Measurements from ENCODE around the gene WFDC8.

Gene WFDC8

GRCh38 chr20:45523821-45524220, 55.3 kb downstream of the WFDC8 start:
- no peak overlapping the region for H3K4me3 ChIP-seq (IDR thresholded peaks at IDR 0.05; ENCODE audit: insufficient read depth, low read depth, low read length)
- no peak overlapping the region for H3K4me2 ChIP-seq
- no peaks in the 10 kb centered on the region for H3K79me2 ChIP-seq (ENCODE audit: insufficient read depth, low read depth)
- no peak for TF ChIP-seq CTCF (conservative IDR thresholded peaks at IDR 0.05; ENCODE audit: low read depth, low read length)
- no peaks in the 10 kb centered on the region for H3K27me3 ChIP-seq (ENCODE audit: insufficient read depth, low read depth)
- H3K9ac ChIP-seq, result no peak overlapping the region
- no peaks in the 10 kb centered on the region for H3K4me1 ChIP-seq (ENCODE audit: low read depth, poor library complexity, severe bottlenecking)
- no peaks in the 10 kb centered on the region for H3K36me3 ChIP-seq (ENCODE audit: insufficient read depth)
- no peak overlapping the region for H2AFZ ChIP-seq (ENCODE audit: low read depth)
- H4K20me1 ChIP-seq (ENCODE audit: insufficient read depth), result no peaks in the 10 kb centered on the region
- no peak overlapping the region for H3K27ac ChIP-seq

GRCh38 chr20:45518282-45518681, 60.8 kb downstream of the WFDC8 start:
- no peak overlapping the region for H3K4me3 ChIP-seq (IDR thresholded peaks at IDR 0.05; ENCODE audit: insufficient read depth, low read depth, low read length)
- no peaks in the 10 kb centered on the region for H3K36me3 ChIP-seq (ENCODE audit: insufficient read depth)
- no peaks in the 10 kb centered on the region for H3K79me2 ChIP-seq (ENCODE audit: insufficient read depth, low read depth)
- H3K4me2 ChIP-seq, result no peak overlapping the region
- H4K20me1 ChIP-seq (ENCODE audit: insufficient read depth), result no peaks in the 10 kb centered on the region
- no peak overlapping the region for H2AFZ ChIP-seq (ENCODE audit: low read depth)
- H3K27ac ChIP-seq, result no peak overlapping the region
- no peaks in the 10 kb centered on the region for H3K27me3 ChIP-seq (ENCODE audit: insufficient read depth, low read depth)
- no peaks in the 10 kb centered on the region for H3K4me1 ChIP-seq (ENCODE audit: low read depth, poor library complexity, severe bottlenecking)
- TF ChIP-seq CTCF (conservative IDR thresholded peaks at IDR 0.05; ENCODE audit: low read depth, low read length), result no peak
- H3K9ac ChIP-seq, result no peak overlapping the region

GRCh38 chr20:45515147-45515913, 63.8 kb downstream of the WFDC8 start, which contains the start of gene SPINT3:
TSS of gene SPINT3 (minus strand) at chr20:45515622. CDS start at chr20:45515608, 14 bp downstream.
- H3K36me3 ChIP-seq (ENCODE audit: insufficient read depth), result no peaks in the 10 kb centered on the region
- no peak for TF ChIP-seq CTCF (conservative IDR thresholded peaks at IDR 0.05; ENCODE audit: low read depth, low read length)
- H3K4me1 ChIP-seq (ENCODE audit: low read depth, poor library complexity, severe bottlenecking), result no peaks in the 10 kb centered on the region
- H3K4me2 ChIP-seq, result no peak within 1 kb of the TSS
- H3K9ac ChIP-seq, result no peak within 1 kb of the TSS
- no peaks in the 10 kb centered on the region for H4K20me1 ChIP-seq (ENCODE audit: insufficient read depth)
- no peak within 1 kb of the TSS for H2AFZ ChIP-seq (ENCODE audit: low read depth)
- no peak within 1 kb of the TSS for H3K27ac ChIP-seq
- no peak within 1 kb of the TSS for H3K4me3 ChIP-seq (IDR thresholded peaks at IDR 0.05; ENCODE audit: insufficient read depth, low read depth, low read length)
- H3K27me3 ChIP-seq (ENCODE audit: insufficient read depth, low read depth), result no peaks in the 10 kb centered on the region
- H3K79me2 ChIP-seq (ENCODE audit: insufficient read depth, low read depth), result no peaks in the 10 kb centered on the region

- Histone ChIP-seq H4K20me1 (ENCODE audit: insufficient read depth) (no peaks in the 10 kb centered on the region), H3K9ac (no peak overlapping the region), H3K36me3 (ENCODE audit: insufficient read depth) (no peaks in the 10 kb centered on the region), H3K4me1 (ENCODE audit: low read depth, poor library complexity, severe bottlenecking) (peaks cover 38% of the 10 kb centered on the region), H3K4me2 (no peak overlapping the region), H3K4me3 (IDR thresholded peaks at IDR 0.05; ENCODE audit: insufficient read depth, low read depth, low read length) (no peak overlapping the region), H3K27me3 (ENCODE audit: insufficient read depth, low read depth) (no peaks in the 10 kb centered on the region), H2AFZ (ENCODE audit: low read depth) (no peak overlapping the region), H3K27ac (no peak overlapping the region), H3K79me2 (ENCODE audit: insufficient read depth, low read depth) (no peaks in the 10 kb centered on the region)
- TF ChIP-seq CTCF (conservative IDR thresholded peaks at IDR 0.05; ENCODE audit: low read depth, low read length), result no peak
Observed at GRCh38 chr20:45510242-45510862, 68.7 kb downstream of the WFDC8 start.

Measured in KMS-11 (cell line).